Breast epithelium (tissue), 4 donors: Measurements from ENCODE around the gene PVALEF. TPM values are rescaled to one million over a fixed set of nuclear protein-coding genes. Genes with fewer than 3 reads are reported as not detected.

Source experiments
- DNase-seq, 2 donors: peaks; one replicate each; pipeline ENCODE4 v3.0.0-alpha.2; 2019; ENCODE audit warnings: low spot score in 2 of 2
- H3K27ac ChIP-seq, 2 donors: fragments of 200-600 bp; sonication (generic) in 1 of 2; one replicate each; pipeline ENCODE4 v1.5.1; 2016 to 2019; ENCODE audit warnings: mild to moderate bottlenecking in 1 of 2
- H3K27me3 ChIP-seq, 2 donors: fragments of 200-600 bp; sonication (generic) in 1 of 2; one replicate each; pipeline versions ENCODE4 v1.5.1 to v1.6.0; 2017 to 2019; ENCODE audit warnings: control low read depth in 1 of 2, mild to moderate bottlenecking in 1 of 2
- H3K36me3 ChIP-seq: fragments of 200-600 bp; one replicate; pipeline ENCODE4 v1.5.1; 2019
- H3K4me1 ChIP-seq, 2 donors: fragments of 200-600 bp; sonication (generic); one replicate each; pipeline ENCODE4 v1.5.1; 2016 to 2019; ENCODE audit warnings: control low read depth in 1 of 2
- H3K4me3 ChIP-seq, 3 donors: fragments of 200-600 bp; sonication (generic); 1 replicate in 2 of 3; 2 replicates in 1 of 3; pipeline ENCODE4 v1.5.1; 2016 to 2019; ENCODE audit warnings: mild to moderate bottlenecking in 3 of 3, moderate library complexity in 2 of 3
- H3K9me3 ChIP-seq, 2 donors: fragments of 200-600 bp; sonication (generic) in 1 of 2; one replicate each; pipeline ENCODE4 v1.5.1; 2016 to 2019; ENCODE audit warnings: control low read depth in 1 of 2
- CTCF ChIP-seq, 3 donors: fragments of 450-650 bp; IDR thresholded peaks; one replicate each; pipeline ENCODE4 v1.5.1; 2016 to 2017; ENCODE audit warnings: antibody characterized with exemption in 3 of 3, mild to moderate bottlenecking in 3 of 3, moderate library complexity in 3 of 3
- POLR2A ChIP-seq: fragments of 450-650 bp; IDR thresholded peaks from one replicate; pipeline ENCODE4 v1.6.1; 2016; ENCODE audit warnings: antibody characterized with exemption, mild to moderate bottlenecking, moderate library complexity
- POLR2AphosphoS5 ChIP-seq, 3 donors: sonication (generic); formaldehyde crosslinking; IDR thresholded peaks; one replicate each; pipeline ENCODE4 v1.6.1; 2017; ENCODE audit warnings: antibody characterized with exemption in 3 of 3
- intact Hi-C: fragments of 100-400 bp; cut with DNase I; formaldehyde crosslinking; loops from one replicate; pipeline ENCODE4 v1.15.1; 2023; ENCODE audit warnings: low total_unique reads
- total RNA-seq, 3 donors: library from RNA; depleted of rRNA; stranded (reverse); fragments of >200 nt; gene quantifications; one replicate each; pipeline ENCODE4 v1.1.0, GENCODE V29; 2016

The PVALEF gene
- total RNA-seq, 3 donors from 2014 or later, result not detected

GRCh38 chr17:81194941-81195901 lies 29.9 kb downstream of the PVALEF start:
- no peaks in the 10 kb centered on the region for H3K9me3 ChIP-seq
- TF ChIP-seq POLR2AphosphoS5 (IDR thresholded peaks at IDR 0.05) (no peak), POLR2A (no peak), CTCF (IDR thresholded peaks at IDR 0.05) (no peak)
- H3K27ac ChIP-seq, result no peak overlapping the region
- H3K4me3 ChIP-seq, result no peak overlapping the region
- H3K36me3 ChIP-seq, result no peaks in the 10 kb centered on the region
- H3K4me1 ChIP-seq, result no peaks in the 10 kb centered on the region
- no peaks in the 10 kb centered on the region for H3K27me3 ChIP-seq
- intact Hi-C loops, result no loop called here
- peak in 1 of 2 donors; percentile 84 for DNase-seq

- Histone ChIP-seq H3K4me3 (no peak overlapping the region), H3K4me1 (no peaks in the 10 kb centered on the region), H3K27ac (no peak overlapping the region), H3K9me3 (no peaks in the 10 kb centered on the region), H3K36me3 (no peaks in the 10 kb centered on the region), H3K27me3 (no peaks in the 10 kb centered on the region)
- TF ChIP-seq POLR2A (no peak), POLR2AphosphoS5 (IDR thresholded peaks at IDR 0.05) (no peak), CTCF (IDR thresholded peaks at IDR 0.05) (no peak)
- no peak for DNase-seq
- intact Hi-C loops, result no loop called here
Measured at GRCh38 chr17:81195941-81196495, 30.7 kb downstream of the PVALEF start.

- no peaks in the 10 kb centered on the region for H3K36me3 ChIP-seq
- no peak overlapping the region for H3K4me3 ChIP-seq
- TF ChIP-seq POLR2AphosphoS5 (IDR thresholded peaks at IDR 0.05), result no peak
- TF ChIP-seq CTCF (IDR thresholded peaks at IDR 0.05), result no peak
- TF ChIP-seq POLR2A, result no peak
- no peak for DNase-seq
- H3K9me3 ChIP-seq, result no peaks in the 10 kb centered on the region
- intact Hi-C loops, result no loop called here
- H3K27me3 ChIP-seq, result no peaks in the 10 kb centered on the region
- H3K4me1 ChIP-seq, result no peaks in the 10 kb centered on the region
- no peak overlapping the region for H3K27ac ChIP-seq
Measured at GRCh38 chr17:81196505-81197408, 31.4 kb downstream of the PVALEF start.

- H3K27ac ChIP-seq, result no peak overlapping the region
- H3K4me1 ChIP-seq, result no peaks in the 10 kb centered on the region
- intact Hi-C loops, result no loop called here
- H3K9me3 ChIP-seq, result no peaks in the 10 kb centered on the region
- no peaks in the 10 kb centered on the region for H3K36me3 ChIP-seq
- TF ChIP-seq CTCF (IDR thresholded peaks at IDR 0.05) (no peak), POLR2AphosphoS5 (IDR thresholded peaks at IDR 0.05) (no peak), POLR2A (no peak)
- H3K27me3 ChIP-seq, result no peaks in the 10 kb centered on the region
- no peak for DNase-seq
- no peak overlapping the region for H3K4me3 ChIP-seq
Measured at GRCh38 chr17:81197409-81197795, 32.1 kb downstream of the PVALEF start.
